NT2/D1 (cell line): Measurements from ENCODE around the gene KCNT1.

Source experiments
- SUZ12 ChIP-seq: IDR thresholded peaks from 2 replicates; pipeline ENCODE4 v1.6.1; 2011; ENCODE audit not compliant: insufficient read length, insufficient read depth; ENCODE audit errors: extremely low read depth
- YY1 ChIP-seq: IDR thresholded peaks from 2 replicates; pipeline ENCODE4 v1.6.1; 2011; ENCODE audit not compliant: insufficient read length, insufficient read depth
- ZNF274 ChIP-seq: IDR thresholded peaks from 2 replicates; pipeline ENCODE4 v1.6.1; 2011; ENCODE audit warnings: mild to moderate bottlenecking, low read depth, low read length

- TF ChIP-seq ZNF274: no peak
- no peak for TF ChIP-seq SUZ12
- no peak for TF ChIP-seq YY1
Observed at GRCh38 chr9:135827301-135827700, 125.3 kb downstream of the KCNT1 start.
